Thyroid gland (tissue), 4 donors: Measurements from ENCODE around the gene SYTL3. TPM values are rescaled to one million over a fixed set of nuclear protein-coding genes. Genes with fewer than 3 reads are reported as not detected.
"Not testable (repeated sequence)": the region's sequence is repeated elsewhere in the genome, so short reads cannot be mapped to it uniquely, and the experiment has no call there.

Experiments
- DNase-seq, 2 donors: peaks; one replicate each; pipeline ENCODE4 v3.0.0-alpha.2; 2019
- H3K27ac ChIP-seq, 3 donors: fragments of 200-600 bp; sonication (generic); 1 replicate in 2 of 3; 2 replicates in 1 of 3; pipeline ENCODE4 v1.5.1; 2016 to 2019; ENCODE audit warnings: mild to moderate bottlenecking in 1 of 3, moderate library complexity in 1 of 3
- H3K27me3 ChIP-seq: fragments of 200-600 bp; sonication (generic); one replicate; pipeline ENCODE4 v1.5.1; 2019
- H3K36me3 ChIP-seq, 2 donors: fragments of 200-600 bp; sonication (generic); one replicate each; pipeline ENCODE4 v1.5.1; 2016 to 2019
- H3K4me1 ChIP-seq, 2 donors: fragments of 200-600 bp; sonication (generic); one replicate each; pipeline ENCODE4 v1.5.1; 2017 to 2019
- H3K4me3 ChIP-seq, 3 donors: fragments of 200-600 bp; sonication (generic); replicated peaks in 1 of 3; 1 replicate in 2 of 3; 2 replicates in 1 of 3; pipeline ENCODE4 v1.5.1; 2016; ENCODE audit warnings: mild to moderate bottlenecking in 1 of 3
- H3K9me3 ChIP-seq: fragments of 200-600 bp; sonication (generic); one replicate; pipeline ENCODE4 v1.5.1; 2017
- POLR2A ChIP-seq, 2 donors: fragments of 450-650 bp; IDR thresholded peaks; one replicate each; pipeline ENCODE4 v1.6.1; 2017; ENCODE audit warnings: antibody characterized with exemption in 2 of 2, mild to moderate bottlenecking in 2 of 2, moderate library complexity in 1 of 2
- WGBS, 2 donors: methylation state at CpG; one replicate each; pipeline ENCODE4 v1.1.5; 2017; 5-methylcytosine and 5-hydroxymethylcytosine counted together
- intact Hi-C: fragments of 100-400 bp; cut with DNase I; formaldehyde crosslinking; loops from one replicate; pipeline ENCODE4 v1.15.1; 2023
- total RNA-seq, 4 donors: library from RNA; depleted of rRNA; stranded (reverse); fragments of >200 nt; gene quantifications; one replicate each; pipeline ENCODE4 v1.2.3, GENCODE V29; 2016
- TF ChIP-seq, protein P1 (sequence below), 6 experiments: fragments of 200-600 bp in 3 of 6; fragments of 450-650 bp in 3 of 6; sonication (generic) in 3 of 6; IDR thresholded peaks; one replicate each; pipeline ENCODE4 v1.5.1; 2016 to 2019; ENCODE audit warnings: antibody characterized with exemption in 6 of 6, mild to moderate bottlenecking in 2 of 6, inconsistent platforms in 1 of 6, moderate library complexity in 1 of 6

SYTL3 gene, protein sequence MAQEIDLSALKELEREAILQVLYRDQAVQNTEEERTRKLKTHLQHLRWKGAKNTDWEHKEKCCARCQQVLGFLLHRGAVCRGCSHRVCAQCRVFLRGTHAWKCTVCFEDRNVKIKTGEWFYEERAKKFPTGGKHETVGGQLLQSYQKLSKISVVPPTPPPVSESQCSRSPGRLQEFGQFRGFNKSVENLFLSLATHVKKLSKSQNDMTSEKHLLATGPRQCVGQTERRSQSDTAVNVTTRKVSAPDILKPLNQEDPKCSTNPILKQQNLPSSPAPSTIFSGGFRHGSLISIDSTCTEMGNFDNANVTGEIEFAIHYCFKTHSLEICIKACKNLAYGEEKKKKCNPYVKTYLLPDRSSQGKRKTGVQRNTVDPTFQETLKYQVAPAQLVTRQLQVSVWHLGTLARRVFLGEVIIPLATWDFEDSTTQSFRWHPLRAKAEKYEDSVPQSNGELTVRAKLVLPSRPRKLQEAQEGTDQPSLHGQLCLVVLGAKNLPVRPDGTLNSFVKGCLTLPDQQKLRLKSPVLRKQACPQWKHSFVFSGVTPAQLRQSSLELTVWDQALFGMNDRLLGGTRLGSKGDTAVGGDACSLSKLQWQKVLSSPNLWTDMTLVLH
- 10 to 100 TPM; 16.9 to 33.0 (median 24.4) TPM for total RNA-seq

GRCh38 chr6:158649289-158650143, at the start of gene SYTL3:
Gene SYTL3, plus strand, starts transcription at chr6:158650054. Its CDS starts 13,215 bp downstream, at chr6:158663269.
- intact Hi-C loops: no loop called here
- Histone ChIP-seq H3K27ac (peak within 1 kb of the TSS in 1 of 3 donors; percentile 46), H3K27me3 (no peaks in the 10 kb centered on the region), H3K4me1 (peaks cover 12 to 23% of the 10 kb centered on the region in 2 donors), H3K9me3 (no peaks in the 10 kb centered on the region), H3K4me3 (no peak within 1 kb of the TSS), H3K36me3 (no peaks in the 10 kb centered on the region)
- TF ChIP-seq POLR2A (IDR thresholded peaks at IDR 0.05): no peak
- TF ChIP-seq, protein P1, sequence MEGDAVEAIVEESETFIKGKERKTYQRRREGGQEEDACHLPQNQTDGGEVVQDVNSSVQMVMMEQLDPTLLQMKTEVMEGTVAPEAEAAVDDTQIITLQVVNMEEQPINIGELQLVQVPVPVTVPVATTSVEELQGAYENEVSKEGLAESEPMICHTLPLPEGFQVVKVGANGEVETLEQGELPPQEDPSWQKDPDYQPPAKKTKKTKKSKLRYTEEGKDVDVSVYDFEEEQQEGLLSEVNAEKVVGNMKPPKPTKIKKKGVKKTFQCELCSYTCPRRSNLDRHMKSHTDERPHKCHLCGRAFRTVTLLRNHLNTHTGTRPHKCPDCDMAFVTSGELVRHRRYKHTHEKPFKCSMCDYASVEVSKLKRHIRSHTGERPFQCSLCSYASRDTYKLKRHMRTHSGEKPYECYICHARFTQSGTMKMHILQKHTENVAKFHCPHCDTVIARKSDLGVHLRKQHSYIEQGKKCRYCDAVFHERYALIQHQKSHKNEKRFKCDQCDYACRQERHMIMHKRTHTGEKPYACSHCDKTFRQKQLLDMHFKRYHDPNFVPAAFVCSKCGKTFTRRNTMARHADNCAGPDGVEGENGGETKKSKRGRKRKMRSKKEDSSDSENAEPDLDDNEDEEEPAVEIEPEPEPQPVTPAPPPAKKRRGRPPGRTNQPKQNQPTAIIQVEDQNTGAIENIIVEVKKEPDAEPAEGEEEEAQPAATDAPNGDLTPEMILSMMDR (IDR thresholded peaks at IDR 0.05): no peak
- peak; percentile 91 to 93 for DNase-seq
- 25 to 29% methylated on average over 15 of the region's 15 CpGs for WGBS, 2 donors

DNA sequence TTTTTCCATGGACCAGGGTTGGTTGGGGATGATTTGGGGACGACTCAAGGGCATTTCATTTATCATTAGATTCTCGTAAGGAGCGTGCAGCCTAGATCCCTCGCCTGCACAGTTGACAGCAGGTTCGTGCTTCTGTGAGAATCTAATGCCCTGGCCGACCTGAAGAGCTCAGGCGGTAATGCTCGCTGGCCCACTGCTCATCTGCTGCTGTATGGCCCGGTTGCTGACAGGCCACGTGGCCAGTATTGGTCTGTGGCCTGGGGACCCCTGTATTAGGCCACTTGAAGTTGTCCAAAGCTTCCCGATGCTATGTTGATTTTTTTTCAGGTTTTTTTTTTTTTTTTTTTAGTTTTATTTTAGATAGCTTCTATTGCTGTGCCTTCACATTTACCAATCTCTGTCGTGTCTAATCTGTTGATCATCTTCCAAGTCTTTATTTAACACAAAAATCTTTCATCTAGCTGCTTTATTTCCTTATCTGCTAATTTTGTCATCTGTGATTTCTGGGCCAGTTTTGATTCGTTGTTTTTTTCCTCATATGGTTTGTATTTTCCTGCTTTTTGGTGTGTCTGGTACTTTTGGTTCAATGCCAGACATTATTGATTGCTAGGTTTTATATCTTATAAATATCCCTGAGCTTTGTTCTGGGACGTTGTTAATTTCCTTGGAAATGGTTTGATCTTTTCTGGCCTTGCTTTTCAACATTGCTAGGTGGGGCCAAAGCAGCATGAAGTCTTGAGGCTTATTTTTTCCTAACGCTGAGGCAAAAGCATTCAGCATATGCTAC, 46.4 kb upstream of the SYTL3 start:
- TF ChIP-seq POLR2A (IDR thresholded peaks at IDR 0.05): no peak
- TF ChIP-seq, protein P1 (IDR thresholded peaks at IDR 0.05): no peak
- intact Hi-C loops: no loop called here
- Histone ChIP-seq H3K36me3 (no peaks in the 10 kb centered on the region), H3K4me3 (no peak overlapping the region), H3K27me3 (no peaks in the 10 kb centered on the region), H3K4me1 (no peaks in the 10 kb centered on the region), H3K9me3 (no peaks in the 10 kb centered on the region), H3K27ac (no peak overlapping the region)
- no peak for DNase-seq
- WGBS, 2 donors: 84 to 89% methylated on average over 15 of the region's 15 CpGs

GRCh38 chr6:158604048-158604406, 45.8 kb upstream of the SYTL3 start:
- TF ChIP-seq, protein P1 (IDR thresholded peaks at IDR 0.05): no peak
- no peak for TF ChIP-seq POLR2A (IDR thresholded peaks at IDR 0.05)
- no peak for DNase-seq
- Histone ChIP-seq H3K27ac (no peak overlapping the region), H3K36me3 (peaks cover 0 to 3% of the 10 kb centered on the region in 2 donors), H3K27me3 (no peaks in the 10 kb centered on the region), H3K4me1 (no peaks in the 10 kb centered on the region), H3K4me3 (no peak overlapping the region), H3K9me3 (no peaks in the 10 kb centered on the region)
- 83 to 93% methylated on average over 5 to 6 of the region's 6 CpGs for WGBS, 2 donors
- intact Hi-C loops: no loop called here

GRCh38 chr6:158605266-158605878, 44.5 kb upstream of the SYTL3 start:
- peak; percentile 61 to 64 for DNase-seq
- no peak for TF ChIP-seq POLR2A (IDR thresholded peaks at IDR 0.05)
- TF ChIP-seq, protein P1 (IDR thresholded peaks at IDR 0.05): peak; percentile 59 to 85 (median 71)
- Histone ChIP-seq H3K4me3 (no peak overlapping the region), H3K27me3 (no peaks in the 10 kb centered on the region), H3K36me3 (peaks cover 0 to 12% of the 10 kb centered on the region in 2 donors), H3K27ac (no peak overlapping the region), H3K4me1 (no peaks in the 10 kb centered on the region), H3K9me3 (no peaks in the 10 kb centered on the region)
- 37 to 47% methylated on average over 13 of the region's 13 CpGs for WGBS, 2 donors
- intact Hi-C loops: loop anchor here (5.0 kb wide), 1 partner anchor 383 kb away; no protein-coding TSS in a partner anchor

- peaks cover 0 to 12% of the 10 kb centered on the region in 2 donors for H3K36me3 ChIP-seq
- not testable (repeated sequence) for H3K9me3 ChIP-seq, H3K27ac ChIP-seq, H3K4me1 ChIP-seq, H3K27me3 ChIP-seq, DNase-seq, H3K4me3 ChIP-seq
- intact Hi-C loops: loop anchor here (5.0 kb wide), 1 partner anchor 384 kb away; no protein-coding TSS in a partner anchor
- WGBS, 2 donors: 83 to 95% methylated on average over 15 of the region's 15 CpGs
Observed at GRCh38 chr6:158606011-158606410, 43.8 kb upstream of the SYTL3 start.
